Erythroblast (primary cell): ENCODE results near the gene RCAN2.

Experiments
- GATA1 ChIP-seq: IDR thresholded peaks from 2 replicates; pipeline ENCODE4 v1.6.1; 2011; ENCODE audit warnings: low read depth, mild to moderate bottlenecking, control low read depth, low read length, moderate library complexity
- POLR2A ChIP-seq: IDR thresholded peaks from 2 replicates; pipeline ENCODE4 v1.6.1; 2011; ENCODE audit warnings: mild to moderate bottlenecking, low read length

GRCh38 chr6:46254331-46254730 lies 236.9 kb downstream of the RCAN2 start:
- TF ChIP-seq POLR2A (no peak), GATA1 (no peak)
